ENCODE data around the gene RFX4. TPM values are rescaled to one million over a fixed set of nuclear protein-coding genes. Genes with fewer than 3 reads are reported as not detected.

The RFX4 gene
- total RNA-seq, 2 experiments from 2014 or later, result not detected

- no peaks in the 10 kb centered on the region for H4K20me1 ChIP-seq (ENCODE audit: insufficient read depth, low read length)
- H3K79me2 ChIP-seq (ENCODE audit: insufficient read depth, low read depth, low read length), result no peaks in the 10 kb centered on the region
- CTCF ChIA-PET (ENCODE audit: unreplicated experiment), result no interaction called here
- no peak overlapping the region for H3K27ac ChIP-seq (ENCODE audit: low read depth, low read length, poor library complexity, severe bottlenecking)
- intact Hi-C loops (cut with micrococcal nuclease; ENCODE audit: unreplicated experiment), result no loop called here
- no peak overlapping the region for H3K4me2 ChIP-seq (ENCODE audit: low read length)
- POLR2A ChIA-PET, result no interaction called here
- DNase-seq (ENCODE audit: low spot score), result no peak
- no peaks in the 10 kb centered on the region for H3K36me3 ChIP-seq (ENCODE audit: insufficient read depth, low read length)
- TF ChIP-seq EZH2phosphoT487 (IDR thresholded peaks at IDR 0.05; ENCODE audit: borderline replicate concordance, low read depth, low read length), result no peak
- TF ChIP-seq, protein P1, sequence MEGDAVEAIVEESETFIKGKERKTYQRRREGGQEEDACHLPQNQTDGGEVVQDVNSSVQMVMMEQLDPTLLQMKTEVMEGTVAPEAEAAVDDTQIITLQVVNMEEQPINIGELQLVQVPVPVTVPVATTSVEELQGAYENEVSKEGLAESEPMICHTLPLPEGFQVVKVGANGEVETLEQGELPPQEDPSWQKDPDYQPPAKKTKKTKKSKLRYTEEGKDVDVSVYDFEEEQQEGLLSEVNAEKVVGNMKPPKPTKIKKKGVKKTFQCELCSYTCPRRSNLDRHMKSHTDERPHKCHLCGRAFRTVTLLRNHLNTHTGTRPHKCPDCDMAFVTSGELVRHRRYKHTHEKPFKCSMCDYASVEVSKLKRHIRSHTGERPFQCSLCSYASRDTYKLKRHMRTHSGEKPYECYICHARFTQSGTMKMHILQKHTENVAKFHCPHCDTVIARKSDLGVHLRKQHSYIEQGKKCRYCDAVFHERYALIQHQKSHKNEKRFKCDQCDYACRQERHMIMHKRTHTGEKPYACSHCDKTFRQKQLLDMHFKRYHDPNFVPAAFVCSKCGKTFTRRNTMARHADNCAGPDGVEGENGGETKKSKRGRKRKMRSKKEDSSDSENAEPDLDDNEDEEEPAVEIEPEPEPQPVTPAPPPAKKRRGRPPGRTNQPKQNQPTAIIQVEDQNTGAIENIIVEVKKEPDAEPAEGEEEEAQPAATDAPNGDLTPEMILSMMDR (conservative IDR thresholded peaks at IDR 0.05; ENCODE audit: low read length), result no peak
- H3K9me3 ChIP-seq (ENCODE audit: low read length), result no peaks in the 10 kb centered on the region
- H3K4me3 ChIP-seq (ENCODE audit: low read depth, low read length, poor library complexity, severe bottlenecking), result no peak overlapping the region
- H2AFZ ChIP-seq (ENCODE audit: low read length), result no peak overlapping the region
- H3K9me2 ChIP-seq (ENCODE audit: insufficient read depth, low read length), result no peaks in the 10 kb centered on the region
- no peaks in the 10 kb centered on the region for H3K4me1 ChIP-seq (ENCODE audit: insufficient read depth, low read length, poor library complexity, severe bottlenecking)
- BruUV-seq (replicated peaks), result no TSS peak
These were observed 134.9 kb downstream of the RFX4 start for GRCh38 chr12:106717673-106718072.

GRCh38 chr12:106719879-106720278, 137.1 kb downstream of the RFX4 start:
- ChIA-PET POLR2A (interaction anchor here (0.6 kb wide), 1 partner anchor 28 kb away, joined by 4 read pairs; no protein-coding TSS in a partner anchor), CTCF (ENCODE audit: unreplicated experiment) (no interaction called here)
- no peaks in the 10 kb centered on the region for H3K9me2 ChIP-seq (ENCODE audit: insufficient read depth, low read length)

DNA sequence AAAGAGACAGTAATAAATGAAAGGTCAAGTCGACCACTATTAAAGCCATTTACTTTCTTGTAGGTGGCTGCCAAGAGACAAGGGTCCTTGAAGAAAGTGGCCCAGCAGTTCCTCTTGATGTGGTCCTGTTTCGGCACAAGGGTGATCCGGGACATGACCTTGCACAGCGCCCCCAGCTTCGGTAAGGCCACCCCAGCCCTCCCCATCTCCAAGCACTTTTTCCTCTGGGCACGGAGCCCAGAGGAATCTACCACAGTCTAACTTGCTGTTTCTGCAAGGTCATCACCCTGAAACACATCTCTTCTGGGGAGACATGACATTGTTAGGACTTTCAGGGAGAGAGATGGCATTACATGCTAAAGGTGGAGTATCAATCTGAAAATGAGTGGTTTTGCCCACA, 137.9 kb downstream of the RFX4 start:
- Histone ChIP-seq H4K20me1 (ENCODE audit: insufficient read depth, low read length) (no peaks in the 10 kb centered on the region), H3K36me3 (ENCODE audit: insufficient read depth, low read length) (no peaks in the 10 kb centered on the region), H2AFZ (ENCODE audit: low read length) (no peak overlapping the region), H3K4me2 (ENCODE audit: low read length) (no peak overlapping the region), H3K9me2 (ENCODE audit: insufficient read depth, low read length) (no peaks in the 10 kb centered on the region), H3K79me2 (ENCODE audit: insufficient read depth, low read depth, low read length) (no peaks in the 10 kb centered on the region), H3K27ac (ENCODE audit: low read depth, low read length, poor library complexity, severe bottlenecking) (no peak overlapping the region), H3K4me3 (ENCODE audit: low read depth, low read length, poor library complexity, severe bottlenecking) (no peak overlapping the region), H3K4me1 (ENCODE audit: insufficient read depth, low read length, poor library complexity, severe bottlenecking) (no peaks in the 10 kb centered on the region), H3K9me3 (ENCODE audit: low read length) (no peaks in the 10 kb centered on the region)
- ChIA-PET CTCF (ENCODE audit: unreplicated experiment) (no interaction called here), POLR2A (no interaction called here)
- intact Hi-C loops (cut with micrococcal nuclease; ENCODE audit: unreplicated experiment), result no loop called here
- no peak for DNase-seq (ENCODE audit: low spot score)
- no peak for TF ChIP-seq EZH2phosphoT487 (IDR thresholded peaks at IDR 0.05; ENCODE audit: borderline replicate concordance, low read depth, low read length)
- TF ChIP-seq, protein P1 (conservative IDR thresholded peaks at IDR 0.05; ENCODE audit: low read length), result no peak
- BruUV-seq (replicated peaks), result no TSS peak

More at GRCh38 chr12:106719879-106720278, 137.1 kb downstream of the RFX4 start:
- no peak for TF ChIP-seq EZH2phosphoT487 (IDR thresholded peaks at IDR 0.05; ENCODE audit: borderline replicate concordance, low read depth, low read length)
- TF ChIP-seq, protein P1 (conservative IDR thresholded peaks at IDR 0.05; ENCODE audit: low read length), result no peak
- no peaks in the 10 kb centered on the region for H3K4me1 ChIP-seq (ENCODE audit: insufficient read depth, low read length, poor library complexity, severe bottlenecking)
- H3K79me2 ChIP-seq (ENCODE audit: insufficient read depth, low read depth, low read length), result no peaks in the 10 kb centered on the region
- H3K4me3 ChIP-seq (ENCODE audit: low read depth, low read length, poor library complexity, severe bottlenecking), result no peak overlapping the region
- no peaks in the 10 kb centered on the region for H3K36me3 ChIP-seq (ENCODE audit: insufficient read depth, low read length)
- H3K4me2 ChIP-seq (ENCODE audit: low read length), result no peak overlapping the region
- DNase-seq (ENCODE audit: low spot score), result no peak
- intact Hi-C loops (cut with micrococcal nuclease; ENCODE audit: unreplicated experiment), result no loop called here
- no peaks in the 10 kb centered on the region for H3K9me3 ChIP-seq (ENCODE audit: low read length)
- H2AFZ ChIP-seq (ENCODE audit: low read length), result no peak overlapping the region
- H4K20me1 ChIP-seq (ENCODE audit: insufficient read depth, low read length), result no peaks in the 10 kb centered on the region
- H3K27ac ChIP-seq (ENCODE audit: low read depth, low read length, poor library complexity, severe bottlenecking), result no peak overlapping the region
- BruUV-seq (replicated peaks), result no TSS peak
